GM18868 (cell line): Measurements from ENCODE around the gene STMND1.
"Not testable (repeated sequence)": the region's sequence is repeated elsewhere in the genome, so short reads cannot be mapped to it uniquely, and the experiment has no call there.

ENCODE experiments used
- ATAC-seq: cut with Tn5 transposase; IDR thresholded peaks from one replicate; pipeline ENCODE4 v1.9.1; 2021; ENCODE audit warnings: mild to moderate bottlenecking, moderate library complexity; ENCODE audit not compliant: unreplicated experiment

STMND1 gene

DNA sequence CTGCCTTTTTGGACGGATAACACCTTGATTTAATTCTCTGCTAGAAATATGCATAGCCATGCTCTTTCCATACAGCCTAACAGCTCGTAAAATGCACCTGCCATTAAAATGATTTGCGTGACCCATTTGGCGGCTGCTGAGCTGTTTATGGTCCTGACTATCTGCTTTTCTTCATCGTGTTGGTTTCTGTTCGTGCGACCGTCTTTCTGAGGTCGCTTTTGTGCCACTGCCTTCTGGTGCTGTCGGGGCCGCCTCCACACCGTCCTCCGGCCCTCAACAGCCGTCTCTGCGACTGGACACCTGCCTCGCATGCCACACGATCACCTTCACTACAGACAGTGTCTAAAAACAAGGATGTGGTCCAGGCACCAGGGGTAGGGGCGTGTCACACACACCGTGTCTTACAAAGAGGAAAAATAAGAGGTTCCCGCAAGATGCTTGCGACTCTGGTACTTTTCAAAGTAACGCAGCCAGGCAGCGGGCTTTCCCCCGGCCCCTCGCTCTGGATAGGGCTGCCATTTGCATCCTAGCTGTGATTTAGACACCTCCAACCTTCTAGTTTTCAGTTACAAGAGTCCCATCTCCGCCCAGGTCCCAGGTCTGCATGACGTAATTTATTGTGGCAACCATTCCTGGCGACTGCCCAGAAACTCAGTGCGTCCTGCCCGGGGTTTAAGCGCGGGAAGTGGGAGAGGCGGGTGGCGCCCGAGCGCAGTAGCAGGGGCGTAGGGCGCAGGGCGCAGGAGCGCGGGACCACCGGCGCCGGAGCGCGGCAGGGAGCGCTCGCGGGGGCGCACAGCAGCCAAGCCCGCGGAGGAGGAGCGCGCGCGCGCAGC, at the start of gene STMND1:
TSS of gene STMND1 (plus strand) at position 629 of the 836 bp plus-strand sequence. CDS start 208 bp downstream, outside the sequence.
- ATAC-seq, result peak; percentile 63

DNA sequence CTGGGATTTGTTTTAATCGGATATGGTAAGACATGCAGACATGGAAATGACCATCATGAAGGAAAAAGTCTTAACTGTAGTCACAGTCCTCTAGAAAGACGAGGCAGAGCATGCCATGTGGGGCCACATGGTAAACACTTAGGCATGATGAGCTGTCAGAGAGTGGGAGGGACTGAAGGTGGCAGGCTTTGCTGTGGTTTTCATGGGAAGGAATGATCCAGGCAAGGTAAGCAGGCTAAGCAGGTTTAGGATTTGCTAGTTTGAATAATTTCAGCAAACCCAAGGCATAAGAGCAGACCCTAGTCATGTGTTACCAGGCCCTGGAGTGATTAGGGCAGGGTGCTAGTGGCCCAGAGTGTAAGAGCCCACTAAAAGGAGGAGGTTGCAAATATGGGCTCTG, 47.2 kb upstream of the STMND1 start:
- no peak for ATAC-seq

DNA sequence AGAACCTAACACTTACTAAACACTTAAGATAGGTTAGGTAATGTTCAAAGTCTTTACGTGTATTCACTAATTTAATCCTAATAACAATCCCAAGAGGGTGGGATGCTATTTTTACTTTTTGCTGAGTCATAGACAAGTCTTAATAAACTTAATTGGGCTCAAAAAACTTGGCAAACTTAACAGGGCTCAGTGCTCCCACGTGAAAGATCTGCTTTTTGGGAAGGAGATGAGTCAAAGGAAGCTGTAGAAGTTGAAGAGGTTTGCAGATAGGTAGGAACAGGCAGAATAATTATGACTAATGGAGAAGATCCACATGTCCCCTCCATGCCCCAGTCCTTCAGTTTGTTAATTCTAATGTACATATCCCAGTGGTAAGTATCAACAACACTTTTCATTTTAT, 44.5 kb upstream of the STMND1 start:
- no peak for ATAC-seq

DNA sequence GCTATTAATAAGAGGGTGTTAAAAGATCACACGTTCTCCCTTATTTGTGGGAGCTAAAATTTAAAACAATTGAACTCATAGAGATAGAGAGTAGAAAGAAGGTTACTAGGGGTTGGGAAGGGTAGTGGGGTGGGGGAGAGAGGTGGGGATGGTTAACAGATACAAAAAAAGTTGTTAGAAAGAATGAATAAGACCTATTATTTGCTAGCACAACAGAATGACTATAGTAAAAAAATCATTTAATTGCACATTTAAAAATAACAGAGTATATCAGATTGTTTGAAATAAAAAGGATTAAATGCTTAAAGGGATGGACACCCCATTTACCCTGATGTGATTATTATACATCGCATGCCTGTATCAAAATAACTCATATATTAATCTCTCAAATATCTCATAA, 43.3 kb upstream of the STMND1 start:
- ATAC-seq, result no peak

DNA sequence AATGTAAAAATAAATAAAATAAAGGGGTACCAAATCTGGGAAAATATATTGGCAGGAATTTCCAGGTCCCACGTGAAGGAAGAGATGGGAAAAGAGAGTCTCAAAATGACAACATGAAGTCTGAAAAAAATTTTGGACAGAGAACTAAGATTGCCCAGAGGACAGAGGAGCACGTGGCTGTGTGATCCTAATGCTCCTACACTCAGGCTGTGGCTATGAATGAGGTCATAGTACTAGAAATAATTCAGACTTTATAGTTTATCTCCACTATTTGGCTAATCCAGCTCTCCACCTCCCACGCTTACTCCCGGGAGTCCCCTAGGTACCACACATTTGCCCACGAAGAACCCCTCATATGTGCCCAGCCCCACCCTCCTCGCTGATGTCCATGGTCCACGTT, 42.8 kb upstream of the STMND1 start:
- ATAC-seq, result no peak

DNA sequence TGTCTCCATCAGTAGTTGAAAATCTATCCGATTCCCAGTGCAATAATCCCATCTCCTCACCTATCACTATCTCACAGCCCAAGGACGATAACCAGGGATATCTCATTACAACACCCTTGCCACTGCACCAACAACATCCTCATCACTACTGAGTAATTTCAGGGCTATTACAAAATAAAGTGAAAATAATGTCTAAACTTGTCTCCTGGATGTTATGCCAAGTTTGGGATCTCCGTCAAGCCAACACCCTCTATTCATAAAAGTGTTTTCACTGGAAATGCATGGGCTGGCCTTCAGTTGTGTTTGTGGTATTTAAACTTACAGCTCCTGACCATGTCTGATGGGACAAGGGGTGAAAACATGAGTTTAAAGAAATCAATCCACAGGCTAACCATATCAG, 42.0 kb upstream of the STMND1 start:
- ATAC-seq, result no peak

DNA sequence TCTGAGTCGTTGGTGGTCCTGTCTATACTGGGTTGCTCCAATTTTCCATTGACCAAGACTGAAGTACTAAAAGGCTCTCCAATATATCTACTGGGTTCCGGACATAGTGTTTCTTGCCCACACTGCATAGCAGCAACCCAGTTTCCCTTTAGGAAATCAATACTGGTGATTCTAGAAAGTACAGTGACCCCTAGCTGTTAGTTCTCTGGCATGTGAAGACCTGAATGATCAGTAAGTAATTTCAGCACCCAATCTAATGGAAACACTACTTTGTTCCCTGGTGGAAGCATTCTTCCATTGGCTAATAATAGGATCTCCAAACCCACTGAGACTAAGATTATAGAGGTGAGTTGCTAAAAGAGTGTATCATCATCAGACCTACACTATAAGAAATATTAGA, 40.8 kb upstream of the STMND1 start:
- no peak for ATAC-seq

DNA sequence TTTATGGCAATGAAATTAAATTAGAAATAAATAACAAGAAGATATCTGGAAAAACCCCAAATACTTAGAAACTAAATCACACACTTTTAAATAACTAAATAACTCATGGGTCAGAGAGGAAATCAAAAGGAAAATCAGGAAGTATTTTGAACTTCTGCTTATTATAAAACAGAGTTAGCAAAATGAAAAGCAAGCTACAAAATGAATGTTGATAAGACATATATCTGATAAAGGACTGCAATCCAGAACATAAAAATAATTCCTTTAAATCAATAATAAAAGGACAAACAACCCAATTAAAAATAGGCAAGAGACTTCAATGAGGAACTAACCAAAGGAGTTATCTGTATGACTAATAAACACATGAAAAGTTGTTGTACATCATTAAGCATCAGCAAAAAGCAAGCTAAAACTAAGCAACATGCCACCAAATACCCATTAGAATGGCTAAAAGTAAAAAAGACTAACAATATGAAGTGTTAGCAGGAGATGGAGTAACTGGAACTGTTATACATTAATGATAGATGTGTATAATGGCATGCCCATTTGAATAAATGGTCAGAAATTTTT, 38.9 kb upstream of the STMND1 start:
- ATAC-seq, result no peak

DNA sequence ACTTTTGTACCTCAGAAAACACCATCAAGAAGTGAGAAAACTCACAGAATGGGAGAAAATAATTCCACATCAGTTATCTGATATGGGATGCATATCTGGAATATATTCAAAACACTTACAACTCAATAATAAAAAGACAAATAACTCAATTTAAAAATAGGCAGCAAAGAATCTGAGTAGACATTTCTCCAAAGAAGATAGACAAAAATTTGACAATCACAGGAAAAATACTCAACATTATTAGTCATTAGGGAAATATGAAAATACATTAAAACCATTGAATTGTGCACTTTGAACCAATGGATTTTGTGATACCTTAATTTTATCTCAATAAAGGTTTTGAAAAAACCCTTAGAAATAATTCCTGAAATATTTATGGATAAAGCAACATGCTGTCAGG, 36.9 kb upstream of the STMND1 start:
- no peak for ATAC-seq

DNA sequence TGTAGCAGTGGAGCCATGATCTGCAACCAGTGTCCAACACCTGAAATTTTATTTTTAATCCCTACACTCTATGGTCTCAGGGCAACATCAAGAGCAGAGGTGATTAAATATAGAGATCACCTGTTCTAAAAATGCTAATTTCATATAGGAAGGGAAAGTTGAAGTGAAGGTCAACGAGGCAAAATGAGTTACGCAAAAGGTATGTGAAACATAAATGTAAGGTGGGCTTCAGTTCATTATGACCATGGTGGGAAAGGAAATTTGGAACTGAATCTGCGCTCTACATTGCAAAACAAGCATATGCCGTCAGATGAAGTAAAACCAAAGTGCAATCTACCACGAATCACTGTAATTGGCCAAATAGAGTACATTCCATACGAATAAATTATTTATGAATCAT, 35.2 kb upstream of the STMND1 start:
- ATAC-seq, result peak; percentile 76

DNA sequence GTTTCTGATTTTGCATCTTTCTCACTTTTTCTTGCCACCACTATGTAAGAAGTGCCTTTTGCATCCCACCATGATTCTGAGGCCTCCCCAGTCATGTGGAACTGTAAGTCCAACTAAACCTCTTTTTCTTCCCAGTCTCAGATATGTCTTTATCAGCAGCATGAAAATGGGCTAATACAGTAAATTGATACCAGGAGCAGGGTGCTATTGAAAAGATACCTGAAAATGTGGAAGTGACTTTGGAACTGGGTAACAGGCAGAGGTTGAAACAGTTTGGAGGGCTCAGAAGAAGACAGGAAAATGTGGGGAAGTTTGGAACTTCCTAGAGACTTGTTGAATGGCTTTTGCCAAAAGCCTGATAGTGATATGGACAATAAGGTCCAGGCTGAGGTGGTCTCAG, 32.9 kb upstream of the STMND1 start:
- not testable (repeated sequence) for ATAC-seq

DNA sequence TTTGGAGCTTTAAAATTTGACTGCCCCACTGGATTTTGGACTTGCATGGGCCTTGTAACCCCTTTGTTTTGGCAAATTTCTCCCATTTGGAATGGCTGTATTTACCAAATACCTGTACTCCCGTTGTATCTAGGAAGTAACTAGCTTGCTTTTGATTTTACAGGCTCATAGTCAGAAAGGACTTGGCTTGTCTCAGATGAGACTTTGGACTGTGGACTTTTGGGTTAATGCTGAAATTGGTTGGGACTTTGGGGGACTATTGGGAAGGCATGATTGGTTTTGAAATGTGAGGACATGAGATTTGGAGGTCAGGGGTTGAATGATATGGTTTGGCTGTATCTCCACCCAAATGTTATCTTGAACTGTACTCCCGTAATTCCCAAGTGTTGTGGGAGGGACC, 31.4 kb upstream of the STMND1 start:
- not testable (repeated sequence) for ATAC-seq

DNA sequence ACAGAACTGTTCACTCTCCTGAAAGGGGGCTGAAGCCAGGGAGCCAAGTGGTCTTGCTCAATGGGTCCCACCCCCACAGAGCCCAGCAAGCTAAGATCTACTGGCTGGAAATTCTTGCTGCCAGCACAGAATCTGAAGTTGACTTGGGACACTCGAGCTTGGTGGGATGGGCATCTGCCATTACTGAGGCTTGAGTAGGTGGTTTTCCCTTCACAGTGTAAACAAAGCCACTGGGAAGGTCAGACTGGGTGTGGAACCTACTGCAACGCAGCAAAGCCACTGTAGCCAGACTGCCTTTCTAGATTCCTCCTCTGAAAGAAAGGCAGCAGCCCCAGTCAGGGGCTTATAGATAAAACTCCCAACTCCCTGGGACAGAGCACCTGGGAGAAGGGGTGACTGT, 28.3 kb upstream of the STMND1 start:
- not testable (repeated sequence) for ATAC-seq

DNA sequence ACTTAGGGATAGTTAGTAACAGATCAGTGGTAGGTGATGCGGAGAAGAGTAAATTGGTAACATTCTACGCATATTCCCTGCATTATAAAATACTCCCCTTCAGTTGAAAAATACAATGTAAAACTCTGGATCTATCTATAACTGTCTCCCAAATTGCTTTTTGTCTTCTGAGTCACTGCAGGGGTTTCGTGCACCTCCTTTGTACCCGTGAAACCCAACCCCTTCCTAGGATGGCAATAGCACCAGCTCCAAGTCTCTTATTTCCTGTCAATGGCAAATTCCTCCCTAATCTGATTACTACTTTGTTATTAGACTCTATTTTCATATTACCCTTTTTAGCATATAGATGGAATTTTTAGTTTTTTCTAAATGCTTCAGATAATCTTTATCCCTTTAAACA, 20.6 kb upstream of the STMND1 start:
- no peak for ATAC-seq

DNA sequence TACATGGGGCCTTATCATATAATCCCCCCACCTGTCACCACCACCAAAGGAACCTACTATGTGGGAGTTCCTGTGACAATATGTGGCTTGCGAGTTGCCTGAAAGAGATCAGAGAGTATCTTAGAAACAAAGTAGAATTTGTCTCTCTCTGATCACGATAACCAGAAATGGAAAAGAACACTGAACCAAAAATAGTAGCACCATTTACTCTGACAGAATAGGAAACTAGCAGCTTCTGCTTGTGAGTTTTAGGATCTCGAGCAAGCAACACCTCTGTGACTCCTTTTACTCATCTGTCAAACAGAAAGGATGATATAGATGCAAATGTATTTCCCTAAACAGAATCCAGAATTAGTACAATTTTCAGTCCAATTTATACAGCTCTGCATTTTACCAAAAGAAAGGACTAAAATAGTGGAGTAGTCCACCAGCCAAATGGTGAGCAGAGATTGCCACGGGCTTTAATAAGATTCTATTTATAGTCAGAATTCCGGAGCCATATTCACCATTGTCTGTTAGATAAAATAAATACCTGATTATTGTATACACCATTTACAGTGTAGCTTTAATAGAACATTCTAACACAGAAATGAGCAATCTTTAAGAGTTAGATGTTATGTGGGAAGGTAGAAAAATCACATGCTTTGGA, 19.9 kb upstream of the STMND1 start:
- no peak for ATAC-seq

DNA sequence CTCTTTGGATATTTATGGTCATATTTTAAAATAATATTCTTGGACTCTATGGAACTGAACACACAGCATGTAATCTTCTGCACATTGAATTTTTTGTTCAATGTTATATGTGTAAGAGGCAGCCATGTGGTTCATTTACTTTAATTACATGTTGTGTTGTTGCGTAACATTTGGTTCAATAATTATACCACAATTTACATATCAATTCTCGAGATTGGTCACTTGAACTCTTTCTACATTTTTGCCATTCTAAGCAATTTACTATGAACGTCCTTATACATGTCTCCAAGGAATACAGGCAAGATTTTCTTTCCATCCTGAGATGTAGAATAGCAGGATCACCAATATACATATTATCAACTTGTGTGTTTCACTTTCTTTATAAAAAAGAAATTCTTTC, 18.5 kb upstream of the STMND1 start:
- ATAC-seq, result no peak

DNA sequence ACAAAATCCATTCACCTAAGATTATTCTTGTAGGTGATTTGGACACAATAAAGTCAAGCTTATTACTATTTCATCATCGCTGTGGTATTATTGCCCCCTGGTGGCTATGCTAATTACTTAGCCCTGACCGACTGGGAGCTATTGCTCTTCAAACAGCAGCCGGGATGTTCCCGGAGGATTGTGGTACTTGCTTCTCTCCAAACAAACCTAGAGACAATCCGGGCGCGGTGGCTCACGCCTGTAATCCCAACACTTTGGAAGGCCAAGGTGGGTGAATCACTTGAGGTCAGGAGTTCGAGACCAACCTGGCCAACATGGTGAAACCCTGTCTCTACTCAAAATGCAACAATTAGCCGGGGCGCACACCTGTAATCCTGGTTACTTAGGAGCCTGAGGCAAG, 15.4 kb upstream of the STMND1 start:
- ATAC-seq, result no peak

DNA sequence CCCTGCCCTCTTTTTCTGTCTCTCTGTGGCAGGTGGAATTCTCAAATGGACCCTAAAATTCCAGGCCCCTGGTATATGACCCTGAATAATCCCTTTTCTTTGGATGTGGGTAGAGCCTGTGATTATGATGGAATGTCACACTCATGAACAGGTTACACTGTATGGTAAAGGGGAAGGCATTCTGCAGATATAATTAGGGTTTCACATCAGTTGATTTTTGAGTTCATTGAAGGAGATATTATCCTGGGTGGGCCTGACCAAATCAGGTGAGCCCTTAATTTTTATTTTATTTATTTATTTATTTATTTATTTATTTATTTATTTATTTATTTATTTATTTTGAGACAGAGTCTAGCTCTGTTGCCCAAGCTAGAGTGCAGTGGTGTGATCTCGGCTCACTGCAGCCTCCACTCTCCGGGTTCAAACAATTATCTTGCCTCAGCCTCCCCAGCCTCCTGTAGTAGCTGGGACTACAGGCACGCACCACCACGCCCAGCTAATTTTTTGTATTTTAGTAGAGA, 13.7 kb upstream of the STMND1 start:
- ATAC-seq, result no peak

DNA sequence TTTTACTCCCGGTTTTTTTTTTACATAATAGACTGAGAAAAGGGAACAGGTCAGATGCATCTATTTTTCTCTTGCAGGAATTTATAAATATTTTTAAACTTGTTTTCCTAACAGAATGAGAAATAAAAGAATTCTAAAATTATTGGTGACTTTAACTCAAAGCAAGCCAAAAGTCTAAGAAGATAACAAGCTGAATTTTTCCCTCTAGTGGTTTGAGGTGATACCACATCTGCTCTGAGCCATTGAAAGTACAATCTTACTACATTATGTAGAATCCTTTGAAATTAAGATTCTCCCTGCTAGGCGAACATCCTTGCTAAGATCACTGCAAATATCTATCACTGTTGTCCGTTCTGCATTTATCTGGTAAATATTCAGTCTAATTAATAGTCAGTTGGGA, 10.7 kb upstream of the STMND1 start:
- ATAC-seq, result no peak

DNA sequence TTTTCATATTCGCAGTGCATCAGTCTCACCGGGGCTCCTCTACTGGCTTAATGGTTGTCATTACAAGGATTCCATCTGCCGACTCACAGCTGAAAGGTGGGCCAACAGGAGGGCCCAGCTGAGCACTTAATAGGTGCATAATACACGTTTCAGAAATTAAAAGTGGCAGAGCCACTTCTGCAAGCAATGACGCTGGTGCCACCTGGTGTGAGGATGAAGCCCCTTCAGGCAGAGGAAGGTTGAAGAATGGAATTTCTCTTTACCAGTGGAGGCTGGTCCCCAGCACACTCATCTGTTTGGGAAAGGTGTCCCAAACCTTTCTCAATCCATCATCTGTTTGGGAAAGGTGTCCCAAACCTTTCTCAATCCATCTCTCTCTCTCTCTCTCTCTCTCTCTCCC, 8.2 kb upstream of the STMND1 start:
- no peak for ATAC-seq

DNA sequence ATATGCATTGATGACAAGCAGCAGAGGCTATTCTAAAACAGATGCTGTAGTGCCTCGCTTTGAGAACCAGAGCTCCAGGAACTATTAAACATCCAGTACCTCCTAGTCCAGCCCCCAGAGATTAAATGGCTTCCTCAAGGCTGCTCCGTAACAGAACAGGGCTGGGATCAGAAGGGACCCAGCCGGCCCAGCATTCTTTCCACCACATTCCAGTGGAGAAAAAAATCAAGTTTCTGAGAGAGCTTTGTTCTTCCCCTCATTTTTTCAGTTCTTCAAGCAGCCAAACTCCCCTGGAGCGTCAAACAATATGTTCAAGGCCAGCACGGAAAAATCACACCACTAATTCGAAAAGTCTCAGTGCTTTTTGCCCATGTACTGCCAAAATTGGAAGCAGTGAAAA, 5.8 kb upstream of the STMND1 start:
- no peak for ATAC-seq

DNA sequence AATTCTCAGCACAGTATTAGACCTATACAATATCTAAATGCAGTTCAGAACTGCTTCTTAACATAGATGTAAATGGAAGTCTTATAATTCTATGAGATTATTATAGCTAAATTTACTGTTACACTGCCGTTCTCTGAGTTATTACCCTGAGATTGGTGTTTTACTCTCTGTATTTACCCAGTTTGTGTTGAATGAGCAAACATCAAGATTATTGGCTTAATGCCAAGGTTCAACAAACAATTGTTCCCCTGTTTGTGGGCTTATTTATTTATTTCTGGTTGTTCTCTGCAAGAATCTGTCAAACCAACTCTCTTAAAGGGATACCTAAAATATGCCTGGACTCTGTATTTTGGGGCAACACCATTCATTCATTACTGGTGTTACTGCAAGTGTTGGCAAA, 5.2 kb upstream of the STMND1 start:
- no peak for ATAC-seq
